Activated naive CD4-positive, alpha-beta T cell treated with anti-CD3 and anti-CD28 coated beads for 36 hours (primary cell): ENCODE measurements around the gene PAX8. TPM values are rescaled to one million over a fixed set of nuclear protein-coding genes. Genes with fewer than 3 reads are reported as not detected.

Source experiments
- CTCF ChIA-PET: fragments of 350-600 bp; sonication (Branson Sonifier 250); formaldehyde crosslinking; loops from one replicate; lab custom pipeline; 2021; ENCODE audit warnings: antibody characterized with exemption; lab: Charles Lee
- DNase-seq: peaks from one replicate; pipeline ENCODE4 v3.0.0-alpha.2; 2020
- H3K27ac Mint-ChIP-seq: one replicate; pipeline ENCODE4 v1.8.0; 2021; ENCODE audit warnings: mild to moderate bottlenecking, mixed read lengths
- H3K27me3 Mint-ChIP-seq: one replicate; pipeline ENCODE4 v1.8.0; 2021; ENCODE audit warnings: low read depth, mixed read lengths
- H3K36me3 Mint-ChIP-seq: one replicate; pipeline ENCODE4 v1.8.0; 2021; ENCODE audit warnings: low read depth, mixed read lengths
- H3K4me1 Mint-ChIP-seq: one replicate; pipeline ENCODE4 v1.8.0; 2021; ENCODE audit warnings: low read depth, mixed read lengths
- H3K4me3 Mint-ChIP-seq: one replicate; pipeline ENCODE4 v1.8.0; 2021; ENCODE audit warnings: mild to moderate bottlenecking, moderate library complexity, mixed read lengths
- H3K9me3 Mint-ChIP-seq: one replicate; pipeline ENCODE4 v1.8.0; 2021; ENCODE audit warnings: mixed read lengths
- intact Hi-C: fragments of 100-400 bp; cut with micrococcal nuclease; formaldehyde crosslinking; loops from one replicate; pipeline ENCODE4 v1.15.1; 2023
- total RNA-seq, 2 experiments: library from RNA; stranded (reverse); gene quantifications; one replicate each; pipeline ENCODE4 v1.2.3, GENCODE V29; 2021

PAX8 gene
- total RNA-seq, 2 experiments from 2014 or later, result 2.0 to 2.8 TPM

DNA sequence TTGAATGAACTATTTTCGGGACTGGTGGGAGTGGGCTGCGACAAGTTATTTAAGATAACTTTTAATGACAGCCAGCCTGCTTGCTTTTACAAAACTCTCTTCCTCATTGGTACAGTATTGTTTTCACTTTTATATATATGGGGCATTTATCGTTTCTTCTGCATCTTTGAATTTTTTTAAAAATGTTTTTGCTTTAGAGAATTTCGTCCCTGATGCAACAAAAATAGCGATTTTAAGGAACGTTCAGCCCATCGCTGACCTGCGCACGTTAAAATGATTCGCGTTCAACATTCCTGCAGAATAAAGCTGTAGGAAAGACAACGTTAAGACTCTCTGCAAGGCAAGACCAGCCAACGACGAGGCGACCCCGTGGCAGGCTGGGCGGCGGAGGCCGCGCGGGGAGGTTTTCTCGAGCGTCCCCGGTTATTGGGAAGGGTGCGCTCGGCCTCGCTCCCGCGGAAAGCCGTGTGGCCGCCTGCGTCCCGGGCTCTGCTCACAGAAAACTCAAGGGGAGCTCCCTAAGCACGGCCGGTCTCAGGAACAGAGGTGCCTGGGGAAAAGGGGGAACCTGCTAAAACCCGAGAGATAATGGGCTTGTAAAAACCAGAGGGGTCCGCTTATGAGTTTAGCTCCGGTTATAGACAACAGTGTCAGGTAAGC, 3.0 kb downstream of the PAX8 start:
- DNase-seq, result no peak
- H3K4me1 Mint-ChIP-seq, result peaks cover 26% of the 10 kb centered on the region
- H3K27ac Mint-ChIP-seq, result no peak overlapping the region
- no peaks in the 10 kb centered on the region for H3K36me3 Mint-ChIP-seq
- intact Hi-C loops, result no loop called here
- CTCF ChIA-PET, result no interaction called here
- H3K9me3 Mint-ChIP-seq, result no peaks in the 10 kb centered on the region
- H3K27me3 Mint-ChIP-seq, result peaks cover 58% of the 10 kb centered on the region
- no peak overlapping the region for H3K4me3 Mint-ChIP-seq

DNA sequence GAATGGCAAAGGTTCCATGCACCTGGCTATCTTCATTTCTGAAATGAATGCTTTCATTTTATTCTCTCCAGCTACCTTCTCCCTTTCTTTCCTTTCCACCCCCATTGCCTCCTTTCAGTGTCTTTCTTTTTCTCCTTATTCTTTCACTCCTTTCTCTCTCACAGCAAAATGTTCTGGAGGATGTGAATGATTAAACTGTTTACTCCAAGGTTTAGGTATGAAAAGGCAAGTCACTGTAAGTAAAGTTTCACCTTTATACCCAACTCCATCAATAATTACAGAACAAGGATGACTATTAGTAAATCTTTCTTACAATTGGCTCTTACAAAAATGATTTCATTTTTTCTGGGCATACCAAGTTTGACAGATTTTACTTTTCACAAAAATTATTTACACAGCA, 4.3 kb downstream of the PAX8 start:
- Mint-ChIP-seq H3K9me3 (no peaks in the 10 kb centered on the region), H3K27ac (no peak overlapping the region), H3K36me3 (no peaks in the 10 kb centered on the region), H3K27me3 (peaks cover 48% of the 10 kb centered on the region), H3K4me1 (peaks cover 26% of the 10 kb centered on the region), H3K4me3 (no peak overlapping the region)
- CTCF ChIA-PET, result no interaction called here
- DNase-seq, result no peak
- intact Hi-C loops, result no loop called here

DNA sequence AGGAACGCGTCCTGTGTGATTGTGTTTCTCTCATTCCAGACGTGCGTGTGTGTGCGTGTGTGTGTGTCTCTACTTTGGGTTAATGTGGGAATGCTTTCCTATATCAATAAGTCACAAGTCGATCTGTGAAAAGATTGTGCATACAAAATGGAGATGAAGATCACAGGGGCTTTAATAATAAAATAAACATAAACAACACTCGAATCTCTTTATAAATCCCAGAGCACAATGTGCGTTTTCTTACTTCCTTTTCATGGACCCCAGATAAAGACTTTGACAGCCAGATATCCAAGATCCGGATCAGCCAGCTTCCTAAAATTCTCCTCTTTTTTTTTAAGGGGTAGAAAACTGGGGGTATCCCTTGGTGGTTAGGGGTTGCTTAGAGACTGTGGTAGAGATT, 4.7 kb downstream of the PAX8 start:
- Mint-ChIP-seq H3K27me3 (peaks cover 45% of the 10 kb centered on the region), H3K4me3 (no peak overlapping the region), H3K36me3 (no peaks in the 10 kb centered on the region), H3K27ac (no peak overlapping the region), H3K4me1 (peaks cover 26% of the 10 kb centered on the region), H3K9me3 (no peaks in the 10 kb centered on the region)
- intact Hi-C loops, result no loop called here
- DNase-seq, result no peak
- CTCF ChIA-PET, result interaction anchor here (0.8 to 1.3 kb wide), 3 partner anchors 25 to 136 kb away, joined by 3 to 6 read pairs (median 4); no protein-coding TSS in a partner anchor

DNA sequence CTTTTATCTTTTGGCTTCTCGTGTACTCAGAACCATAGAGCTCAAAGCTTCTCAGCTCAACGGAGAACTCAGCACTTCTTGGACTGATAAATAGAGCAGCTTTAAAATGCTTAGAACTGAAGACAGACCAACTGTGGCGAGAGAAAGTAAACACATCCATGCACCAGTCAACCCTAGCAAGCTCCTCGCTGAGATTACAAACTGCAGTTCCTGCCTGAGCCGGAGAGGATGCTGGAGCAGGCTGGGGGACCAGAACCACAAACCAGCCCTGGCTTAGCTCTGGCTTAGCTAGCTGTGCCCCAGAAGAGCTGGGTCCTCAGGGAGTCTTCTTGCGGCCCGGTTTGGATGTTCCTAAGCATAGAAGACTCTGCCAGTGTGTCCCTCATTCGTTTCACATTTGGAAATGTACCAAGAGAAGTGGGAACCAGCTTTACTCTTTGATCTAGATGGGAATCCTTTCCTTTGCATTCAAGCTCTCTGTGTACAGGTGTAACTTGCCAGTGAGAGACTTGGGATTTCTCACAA, 5.6 kb downstream of the PAX8 start:
- DNase-seq, result peak; percentile 38
- H3K36me3 Mint-ChIP-seq, result no peaks in the 10 kb centered on the region
- peaks cover 26% of the 10 kb centered on the region for H3K4me1 Mint-ChIP-seq
- H3K4me3 Mint-ChIP-seq, result no peak overlapping the region
- peaks cover 45% of the 10 kb centered on the region for H3K27me3 Mint-ChIP-seq
- no peak overlapping the region for H3K27ac Mint-ChIP-seq
- intact Hi-C loops, result no loop called here
- CTCF ChIA-PET, result interaction anchor here (0.8 to 1.3 kb wide), 7 partner anchors 9 to 135 kb away, joined by 3 to 6 read pairs (median 3); no protein-coding TSS in a partner anchor
- H3K9me3 Mint-ChIP-seq, result no peaks in the 10 kb centered on the region

DNA sequence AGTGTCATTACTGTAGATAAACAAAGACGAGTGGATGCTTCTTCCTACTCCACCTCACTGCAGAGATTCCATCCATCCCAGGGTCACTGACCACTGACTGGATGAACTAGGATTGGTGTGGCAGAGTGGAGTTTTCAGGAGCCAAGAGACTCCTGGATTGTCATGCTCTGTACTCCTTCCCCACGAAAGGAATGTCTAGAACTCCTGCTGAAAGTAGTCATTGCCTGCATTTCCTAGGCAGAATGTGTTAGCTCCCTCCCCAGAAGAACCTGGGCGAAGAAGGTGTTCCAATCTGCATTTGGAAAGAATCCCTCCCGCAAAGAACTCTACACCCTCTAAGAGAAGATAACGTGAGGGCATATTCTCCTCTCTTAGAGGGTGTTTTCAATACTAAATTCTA, 6.2 kb downstream of the PAX8 start:
- no peaks in the 10 kb centered on the region for H3K36me3 Mint-ChIP-seq
- H3K4me1 Mint-ChIP-seq, result peaks cover 26% of the 10 kb centered on the region
- intact Hi-C loops, result no loop called here
- CTCF ChIA-PET, result interaction anchor here (0.6 to 1.8 kb wide), 6 partner anchors 10 to 134 kb away, joined by 3 to 6 read pairs (median 3); no protein-coding TSS in a partner anchor
- peaks cover 42% of the 10 kb centered on the region for H3K27me3 Mint-ChIP-seq
- DNase-seq, result no peak
- H3K4me3 Mint-ChIP-seq, result no peak overlapping the region
- no peak overlapping the region for H3K27ac Mint-ChIP-seq
- H3K9me3 Mint-ChIP-seq, result no peaks in the 10 kb centered on the region

DNA sequence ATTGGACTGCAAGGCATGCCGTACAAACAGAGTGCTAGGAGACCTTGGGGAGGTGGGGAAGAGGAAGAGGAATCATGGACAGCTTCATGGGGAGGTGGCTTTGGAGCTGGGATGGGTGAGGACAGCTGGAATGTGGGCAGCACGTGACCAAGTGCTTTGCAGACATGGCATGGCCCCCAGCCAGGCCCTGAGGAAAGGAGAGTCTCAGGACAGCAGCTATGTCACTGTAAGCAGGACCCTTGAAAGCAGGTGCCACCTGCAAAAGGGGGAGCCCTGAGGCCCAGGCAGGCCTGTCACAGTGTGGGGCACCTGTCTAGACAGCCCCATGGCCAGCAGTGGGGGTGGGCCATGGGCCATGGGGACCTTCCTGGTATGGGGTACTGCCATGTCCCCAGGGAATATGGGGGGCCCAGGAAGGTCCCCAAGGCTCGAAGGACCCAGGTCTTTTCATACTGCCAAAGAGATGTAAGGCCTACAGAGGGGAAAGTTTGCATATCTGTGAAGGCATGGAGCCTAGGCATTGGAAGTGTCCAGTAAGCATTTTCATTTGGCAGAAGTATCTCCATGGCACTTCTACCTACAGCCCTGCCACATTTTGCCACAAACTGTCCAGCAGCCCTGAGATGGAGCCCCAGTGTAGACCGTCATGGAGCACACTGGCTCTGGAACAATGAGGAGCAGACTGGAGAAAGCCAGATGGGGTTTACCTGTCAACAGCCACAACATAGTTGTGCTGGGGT, 9.9 kb downstream of the PAX8 start:
- intact Hi-C loops, result no loop called here
- peaks cover 9% of the 10 kb centered on the region for H3K36me3 Mint-ChIP-seq
- no peak overlapping the region for H3K27ac Mint-ChIP-seq
- peaks cover 9% of the 10 kb centered on the region for H3K27me3 Mint-ChIP-seq
- CTCF ChIA-PET, result no interaction called here
- no peak overlapping the region for H3K4me3 Mint-ChIP-seq
- DNase-seq, result no peak
- H3K4me1 Mint-ChIP-seq, result peaks cover 4% of the 10 kb centered on the region
- no peaks in the 10 kb centered on the region for H3K9me3 Mint-ChIP-seq

DNA sequence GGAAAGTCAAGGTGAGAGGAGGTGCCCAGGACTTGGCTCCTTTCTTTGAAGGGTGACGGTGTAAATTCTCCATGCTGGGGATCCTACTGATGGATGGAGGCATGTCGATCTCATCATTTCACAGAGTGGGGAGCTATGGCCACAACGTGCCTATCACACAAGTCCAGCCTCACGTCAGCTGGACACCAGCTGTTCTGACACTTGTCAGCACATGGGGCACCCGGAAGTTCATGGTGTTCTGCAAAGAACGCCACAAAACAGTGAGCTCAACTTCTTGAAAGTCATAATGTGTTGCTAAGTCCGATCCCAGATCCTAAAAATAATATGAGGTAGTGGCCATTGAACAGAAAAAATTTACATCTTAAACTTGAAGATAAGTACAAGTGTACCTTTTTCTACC, 12.3 kb downstream of the PAX8 start:
- intact Hi-C loops, result no loop called here
- Mint-ChIP-seq H3K36me3 (peaks cover 9% of the 10 kb centered on the region), H3K9me3 (no peaks in the 10 kb centered on the region), H3K4me1 (no peaks in the 10 kb centered on the region), H3K4me3 (no peak overlapping the region), H3K27ac (no peak overlapping the region), H3K27me3 (no peaks in the 10 kb centered on the region)
- CTCF ChIA-PET, result interaction anchor here (1.0 to 1.1 kb wide), 2 partner anchors 104 to 128 kb away, joined by 4 read pairs; no protein-coding TSS in a partner anchor
- no peak for DNase-seq

DNA sequence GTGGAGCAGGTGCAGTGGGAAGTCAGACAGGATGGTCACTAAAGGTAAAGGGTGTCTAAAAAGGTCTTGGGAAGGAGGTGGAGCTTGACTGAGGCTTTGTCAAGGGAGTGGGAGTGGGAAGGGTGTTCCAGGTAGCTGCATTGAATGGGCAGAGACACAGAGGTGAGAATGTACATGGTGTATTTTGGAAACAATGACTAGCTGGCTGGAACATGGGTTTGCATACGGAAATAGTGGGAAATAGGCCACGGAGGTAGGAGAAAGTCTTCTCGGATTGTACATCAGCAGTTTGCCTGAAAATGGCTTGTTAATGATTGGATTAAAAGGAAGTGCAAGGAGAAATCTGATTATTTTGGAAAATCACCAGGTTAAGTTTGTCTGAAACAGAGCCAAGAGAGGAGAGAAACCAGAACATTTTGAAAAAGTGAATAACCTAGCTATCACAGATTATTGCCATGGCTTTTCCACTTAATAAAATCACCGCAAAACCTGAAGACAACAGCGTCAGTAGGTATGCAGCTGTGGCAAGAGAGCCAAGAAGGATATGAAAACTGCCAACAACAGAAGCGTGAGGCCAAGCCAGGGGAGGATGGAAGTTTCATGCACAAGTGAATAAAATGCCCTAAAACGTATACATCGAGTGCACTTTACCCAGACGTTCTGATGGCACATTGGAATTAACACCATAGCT, 13.9 kb downstream of the PAX8 start:
- intact Hi-C loops, result no loop called here
- Mint-ChIP-seq H3K27ac (no peak overlapping the region), H3K9me3 (no peaks in the 10 kb centered on the region), H3K4me3 (no peak overlapping the region), H3K36me3 (peaks cover 11% of the 10 kb centered on the region), H3K4me1 (no peaks in the 10 kb centered on the region), H3K27me3 (no peaks in the 10 kb centered on the region)
- CTCF ChIA-PET, result interaction anchor here (1.4 kb wide), 1 partner anchor 61 kb away, joined by 3 read pairs; no protein-coding TSS in a partner anchor
- DNase-seq, result no peak

DNA sequence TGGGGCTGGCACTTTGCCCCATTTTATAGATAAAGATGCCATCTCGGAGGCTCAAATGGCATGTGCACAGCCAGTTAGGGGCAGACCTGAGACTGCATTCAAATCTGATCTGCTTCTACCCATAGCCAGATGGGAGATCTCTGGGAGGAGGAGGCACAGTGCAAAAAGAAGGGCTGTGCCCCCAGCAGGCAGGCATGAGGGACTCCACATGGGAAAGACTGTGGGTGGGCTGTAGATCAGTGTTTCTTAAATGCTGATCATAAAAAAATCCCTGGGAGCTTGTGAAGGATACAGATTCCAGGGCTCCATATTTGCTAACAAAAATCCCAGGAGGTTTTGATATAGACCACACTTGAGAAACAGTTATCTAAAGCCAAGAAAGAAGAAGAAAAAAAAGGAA, 15.2 kb downstream of the PAX8 start:
- intact Hi-C loops, result no loop called here
- no peak for DNase-seq
- Mint-ChIP-seq H3K9me3 (no peaks in the 10 kb centered on the region), H3K4me3 (no peak overlapping the region), H3K36me3 (peaks cover 11% of the 10 kb centered on the region), H3K27me3 (no peaks in the 10 kb centered on the region), H3K27ac (no peak overlapping the region), H3K4me1 (peaks cover 2% of the 10 kb centered on the region)
- CTCF ChIA-PET, result no interaction called here

DNA sequence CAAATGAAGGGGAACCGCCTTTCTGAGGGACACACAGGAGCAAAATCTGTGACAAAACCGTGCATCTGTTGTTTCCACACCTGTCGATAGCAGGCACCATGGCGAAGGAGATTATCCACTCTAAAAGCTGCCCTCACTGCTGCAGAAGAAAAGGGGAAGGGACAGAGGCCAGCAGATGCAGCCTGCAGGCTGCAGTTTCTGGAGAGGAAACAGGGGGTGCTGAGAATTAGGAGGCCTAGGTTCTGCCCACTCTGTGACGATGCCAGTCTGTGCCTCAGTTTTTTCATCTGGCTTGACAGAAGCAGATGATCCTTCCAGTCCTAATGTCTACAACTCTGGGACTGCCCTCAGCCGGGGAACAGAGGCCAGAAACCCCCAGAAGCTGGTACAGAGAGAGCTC, 17.7 kb downstream of the PAX8 start:
- Mint-ChIP-seq H3K36me3 (peaks cover 10% of the 10 kb centered on the region), H3K4me3 (no peak overlapping the region)
- DNase-seq, result no peak

DNA sequence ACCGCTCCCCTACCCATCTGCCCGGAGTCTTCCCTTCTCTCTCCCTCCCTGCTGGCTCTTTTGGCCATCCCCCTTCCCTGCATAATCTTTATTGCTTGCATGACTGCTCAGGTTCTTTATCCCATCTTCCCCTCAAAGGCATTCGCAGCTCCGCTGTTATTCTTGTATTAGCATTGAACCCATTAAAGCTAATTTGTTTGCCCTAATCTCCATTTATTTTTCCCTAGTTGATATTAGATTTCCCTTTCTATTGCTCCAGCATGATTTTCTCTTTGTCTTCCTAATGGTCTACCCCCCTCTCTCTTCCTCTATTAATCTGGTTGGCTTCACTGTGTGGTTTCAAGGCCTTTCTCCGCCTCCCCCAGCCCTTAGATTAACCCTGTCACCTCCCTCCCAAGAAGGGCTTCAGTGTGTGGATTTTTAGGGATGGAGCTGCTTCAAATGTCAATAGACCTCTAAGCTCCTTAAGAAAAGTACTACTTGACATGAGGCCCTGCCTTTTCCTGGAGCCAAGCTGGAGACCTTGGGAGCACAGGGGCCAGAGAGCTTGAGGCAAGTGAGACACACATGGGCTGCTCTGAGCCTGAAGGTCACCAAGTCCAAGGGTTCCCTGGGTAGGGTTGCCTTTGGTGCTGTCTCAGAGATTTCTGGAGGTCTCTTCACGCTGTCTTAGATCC, 20.1 kb downstream of the PAX8 start:
- CTCF ChIA-PET, result interaction anchor here (0.5 to 2.2 kb wide), 4 partner anchors 9 to 112 kb away, joined by 3 to 11 read pairs (median 4); no protein-coding TSS in a partner anchor
- no peaks in the 10 kb centered on the region for H3K9me3 Mint-ChIP-seq
- peaks cover 41% of the 10 kb centered on the region for H3K4me1 Mint-ChIP-seq
- no peaks in the 10 kb centered on the region for H3K27me3 Mint-ChIP-seq
- intact Hi-C loops, result no loop called here
- H3K4me3 Mint-ChIP-seq, result no peak overlapping the region
- H3K36me3 Mint-ChIP-seq, result peaks cover 10% of the 10 kb centered on the region
- no peak overlapping the region for H3K27ac Mint-ChIP-seq
- no peak for DNase-seq

More for the DNA sequence above, 17.7 kb downstream of the PAX8 start:
- CTCF ChIA-PET, result interaction anchor here (0.6 to 1.0 kb wide), 2 partner anchors 12 to 19 kb away, joined by 3 to 4 read pairs; no protein-coding TSS in a partner anchor
- Mint-ChIP-seq H3K4me1 (peaks cover 22% of the 10 kb centered on the region), H3K27ac (no peak overlapping the region), H3K27me3 (no peaks in the 10 kb centered on the region), H3K9me3 (no peaks in the 10 kb centered on the region)
- intact Hi-C loops, result no loop called here
